ENCODE measurements around the gene IFI6.
"Not testable (repeated sequence)": the region's sequence is repeated elsewhere in the genome, so short reads cannot be mapped to it uniquely, and the experiment has no call there.

Gene IFI6, protein sequence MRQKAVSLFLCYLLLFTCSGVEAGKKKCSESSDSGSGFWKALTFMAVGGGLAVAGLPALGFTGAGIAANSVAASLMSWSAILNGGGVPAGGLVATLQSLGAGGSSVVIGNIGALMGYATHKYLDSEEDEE

DNA sequence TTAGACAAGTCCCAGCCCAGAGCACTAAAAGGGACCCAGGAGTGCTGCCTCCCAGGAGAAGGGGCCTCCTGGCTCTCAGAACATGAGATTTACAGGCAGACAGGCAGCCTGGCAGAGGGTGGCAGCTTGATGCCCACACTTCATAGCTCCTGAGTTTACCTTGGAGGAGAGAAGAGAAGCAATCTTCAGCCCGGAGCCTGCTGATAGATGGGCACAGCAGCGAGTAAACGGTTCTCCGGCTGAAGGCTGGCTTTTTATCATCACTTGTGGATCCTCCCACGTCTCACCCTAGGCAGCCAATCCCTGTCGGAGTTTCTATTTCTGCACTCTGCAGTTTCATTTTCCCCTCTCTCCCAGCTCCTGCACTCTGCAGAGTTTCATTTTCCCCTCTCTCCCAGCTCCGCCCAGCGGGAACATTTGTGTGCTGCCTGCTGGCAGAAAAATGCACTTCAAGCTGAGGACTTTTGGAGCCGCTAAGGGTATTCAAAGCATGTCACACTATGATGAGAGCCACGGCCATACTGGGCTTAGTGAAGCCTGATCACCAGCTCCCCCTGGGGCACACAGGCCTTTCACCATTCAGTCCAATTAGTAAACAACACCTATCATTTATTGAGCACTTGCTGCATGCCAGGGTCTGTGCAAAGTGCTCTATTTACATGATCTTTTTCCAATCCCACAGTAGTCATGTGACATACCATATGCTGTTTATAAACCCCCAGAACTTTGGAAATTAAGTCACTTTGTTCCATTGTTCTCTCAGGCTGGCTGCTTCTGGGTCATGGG, at the start of gene IFI6:
TSS of gene IFI6 (minus strand) at position 229 of the 786 bp plus-strand sequence. CDS start 2,878 bp downstream, outside the sequence.
- Mint-ChIP-seq H3K27ac (peak within 1 kb of the TSS; percentile 94), H3K4me3 (peak within 1 kb of the TSS; percentile 98), H3K27me3 (no peaks in the 10 kb centered on the region), H3K9me3 (no peaks in the 10 kb centered on the region), H3K36me3 (no peaks in the 10 kb centered on the region), H3K4me1 (peaks cover 17% of the 10 kb centered on the region)
- ATAC-seq = peak; percentile 95

DNA sequence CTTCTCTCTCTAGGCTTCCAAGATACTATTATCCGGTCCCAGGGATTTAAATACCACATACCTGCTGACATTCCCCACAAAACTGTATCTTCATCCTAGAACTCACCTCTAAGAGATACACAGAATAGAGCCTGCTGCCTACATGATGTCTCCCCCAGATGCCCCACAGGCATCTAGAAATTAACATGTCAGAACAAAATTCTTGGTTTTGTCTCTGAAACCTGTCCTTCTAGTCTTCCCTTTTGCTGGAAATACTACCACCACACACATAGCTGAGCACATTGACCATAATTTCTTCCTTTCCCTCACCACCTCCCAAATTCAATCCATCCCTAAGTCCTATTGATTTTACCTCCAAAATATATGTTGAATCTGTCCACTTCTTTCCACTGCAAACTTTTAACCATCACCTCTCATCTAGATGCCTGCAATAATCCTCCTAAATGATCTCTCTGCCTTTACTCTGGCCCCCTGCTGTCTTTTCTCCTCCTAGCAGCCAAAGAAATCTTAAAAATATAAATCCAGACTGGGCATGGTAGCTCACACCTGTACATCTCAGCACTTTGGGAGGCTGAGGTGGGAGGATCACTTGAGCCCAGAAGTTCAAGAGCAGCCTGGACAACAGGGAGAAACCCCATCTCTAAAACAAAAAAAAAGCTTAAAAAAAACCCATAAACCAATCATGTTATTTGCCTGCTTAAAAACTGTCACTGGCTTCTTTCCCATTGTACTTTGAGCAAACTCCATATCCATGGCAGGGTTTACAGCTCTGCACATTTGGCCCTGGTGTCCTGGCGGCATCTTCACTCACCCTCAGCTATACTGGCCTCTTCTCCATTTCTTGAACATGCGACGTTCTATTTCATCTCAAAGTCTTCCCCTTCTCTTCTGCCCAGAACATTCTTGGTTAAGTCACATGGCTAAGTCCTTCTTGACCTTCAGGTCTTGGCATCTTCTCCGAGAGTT, 47.6 kb upstream of the IFI6 start:
- Mint-ChIP-seq H3K27ac (no peak overlapping the region), H3K36me3 (no peaks in the 10 kb centered on the region), H3K4me3 (no peak overlapping the region), H3K27me3 (peaks cover 25% of the 10 kb centered on the region), H3K4me1 (no peaks in the 10 kb centered on the region), H3K9me3 (peaks cover 11% of the 10 kb centered on the region)
- ATAC-seq = no peak

DNA sequence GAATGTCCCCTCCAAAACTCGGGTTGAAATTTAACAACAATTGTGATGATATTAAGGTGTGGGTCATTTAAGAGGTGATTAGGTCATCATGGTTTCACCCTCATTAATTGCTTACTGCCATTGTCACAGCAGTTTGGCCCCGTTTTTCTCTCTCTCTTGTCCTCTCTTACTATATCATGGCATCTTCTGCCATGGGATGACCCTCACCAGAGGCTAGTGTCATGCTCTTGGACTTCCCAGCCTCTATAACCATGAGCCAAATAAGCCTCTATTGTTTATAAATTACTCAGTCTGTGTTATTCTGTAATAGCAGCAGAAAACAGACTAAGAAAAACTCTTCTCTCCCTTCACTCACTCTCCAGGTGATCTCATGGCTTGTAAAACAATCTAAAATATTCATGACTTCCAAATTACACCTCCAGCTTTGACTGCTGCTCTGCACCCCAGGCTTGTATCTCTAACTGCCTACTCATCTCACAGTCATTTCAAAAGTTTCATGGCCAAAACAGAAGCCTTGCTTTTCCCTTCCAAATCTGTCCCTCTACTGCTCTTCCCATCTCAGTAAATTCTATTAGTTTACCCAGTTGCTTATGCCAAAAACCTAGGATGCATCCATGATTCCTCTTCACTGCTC, 44.4 kb upstream of the IFI6 start:
- H3K4me3 Mint-ChIP-seq = no peak overlapping the region
- no peaks in the 10 kb centered on the region for H3K36me3 Mint-ChIP-seq
- ATAC-seq = no peak
- no peaks in the 10 kb centered on the region for H3K4me1 Mint-ChIP-seq
- H3K9me3 Mint-ChIP-seq = peaks cover 11% of the 10 kb centered on the region
- H3K27ac Mint-ChIP-seq = no peak overlapping the region
- H3K27me3 Mint-ChIP-seq = peaks cover 26% of the 10 kb centered on the region

DNA sequence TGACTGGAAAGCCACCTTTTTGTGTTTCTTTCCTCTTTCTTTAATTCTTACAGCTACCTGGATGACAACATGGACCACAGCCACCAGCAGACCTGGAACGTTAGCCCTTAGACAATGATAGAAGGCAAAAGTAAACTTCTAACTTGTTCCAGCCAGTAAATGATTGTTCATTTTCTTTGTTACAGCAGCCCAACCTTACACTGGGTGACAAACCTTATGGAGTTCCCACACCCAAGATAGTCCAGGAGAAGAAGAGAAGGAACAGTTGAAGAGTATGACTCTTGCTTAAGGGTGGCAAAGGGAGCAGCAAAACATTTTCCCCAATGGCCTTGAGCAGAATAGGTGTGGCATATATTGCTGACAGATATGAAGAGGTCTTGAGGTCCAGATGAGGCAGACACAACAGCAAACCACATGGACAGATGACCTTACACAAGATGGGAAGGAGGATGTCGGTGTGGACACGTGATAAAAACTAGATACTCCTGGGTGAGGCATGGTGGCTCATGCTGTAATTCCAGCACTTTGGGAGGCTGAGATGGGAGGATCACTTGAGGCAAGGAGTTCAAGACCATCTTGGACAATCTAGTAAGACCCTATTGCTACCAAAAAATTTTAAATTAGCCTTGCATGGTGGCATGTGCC, 42.0 kb upstream of the IFI6 start:
- no peaks in the 10 kb centered on the region for H3K4me1 Mint-ChIP-seq
- H3K36me3 Mint-ChIP-seq = no peaks in the 10 kb centered on the region
- no peak overlapping the region for H3K4me3 Mint-ChIP-seq
- peaks cover 11% of the 10 kb centered on the region for H3K9me3 Mint-ChIP-seq
- H3K27ac Mint-ChIP-seq = no peak overlapping the region
- no peak for ATAC-seq
- peaks cover 28% of the 10 kb centered on the region for H3K27me3 Mint-ChIP-seq

DNA sequence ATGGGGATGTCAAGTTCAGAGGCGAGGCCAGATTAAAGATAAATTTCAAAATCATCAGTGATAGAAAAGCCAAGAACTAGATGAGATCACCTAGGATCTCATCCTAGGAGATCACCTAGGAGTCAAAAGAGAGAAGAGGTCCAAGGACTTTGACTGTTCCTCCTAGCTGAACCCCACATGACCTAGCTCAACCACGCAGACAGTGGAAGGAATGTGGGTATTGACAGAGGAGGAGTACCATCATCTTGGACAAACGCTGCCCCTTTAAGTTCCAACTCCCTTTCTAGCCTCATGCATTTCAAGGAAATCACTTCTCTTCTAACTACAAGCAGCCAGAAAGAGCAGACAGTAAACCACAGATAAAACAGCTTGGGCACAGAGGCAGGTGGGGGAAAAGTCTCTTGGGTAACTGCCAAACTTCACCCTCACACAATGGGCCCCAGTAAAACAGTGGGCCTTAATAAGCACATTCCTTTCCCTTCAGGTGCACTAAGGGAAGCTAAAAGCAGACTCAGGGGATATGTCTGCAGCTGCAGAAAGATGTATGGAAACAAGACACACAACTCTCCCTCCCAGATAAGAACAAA, 41.2 kb upstream of the IFI6 start:
- no peaks in the 10 kb centered on the region for H3K4me1 Mint-ChIP-seq
- peaks cover 36% of the 10 kb centered on the region for H3K27me3 Mint-ChIP-seq
- H3K9me3 Mint-ChIP-seq = peaks cover 11% of the 10 kb centered on the region
- no peaks in the 10 kb centered on the region for H3K36me3 Mint-ChIP-seq
- no peak overlapping the region for H3K4me3 Mint-ChIP-seq
- ATAC-seq = no peak
- H3K27ac Mint-ChIP-seq = no peak overlapping the region

DNA sequence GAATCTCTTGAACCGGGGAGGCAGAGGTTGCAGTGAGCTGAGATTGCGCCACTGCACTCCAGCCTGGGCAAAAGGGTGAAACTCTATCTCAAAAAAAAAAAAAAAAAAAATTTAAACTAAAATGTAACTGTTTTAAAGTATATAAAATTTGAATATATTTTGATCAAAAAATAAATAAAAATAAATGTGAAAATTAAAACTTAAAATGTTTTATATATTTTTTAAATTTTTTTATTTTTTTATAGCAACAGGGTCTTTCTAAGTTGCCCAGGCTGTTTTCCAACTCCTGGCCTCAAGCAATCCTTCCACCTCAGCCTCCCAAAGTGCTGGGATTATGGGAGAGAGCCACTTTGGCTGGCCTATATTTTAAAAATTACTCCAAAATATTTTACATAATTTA, 38.6 kb upstream of the IFI6 start:
- ATAC-seq = no peak
- no peaks in the 10 kb centered on the region for H3K9me3 Mint-ChIP-seq
- no peaks in the 10 kb centered on the region for H3K4me1 Mint-ChIP-seq
- no peak overlapping the region for H3K27ac Mint-ChIP-seq
- H3K4me3 Mint-ChIP-seq = no peak overlapping the region
- peaks cover 5% of the 10 kb centered on the region for H3K36me3 Mint-ChIP-seq
- peaks cover 27% of the 10 kb centered on the region for H3K27me3 Mint-ChIP-seq

DNA sequence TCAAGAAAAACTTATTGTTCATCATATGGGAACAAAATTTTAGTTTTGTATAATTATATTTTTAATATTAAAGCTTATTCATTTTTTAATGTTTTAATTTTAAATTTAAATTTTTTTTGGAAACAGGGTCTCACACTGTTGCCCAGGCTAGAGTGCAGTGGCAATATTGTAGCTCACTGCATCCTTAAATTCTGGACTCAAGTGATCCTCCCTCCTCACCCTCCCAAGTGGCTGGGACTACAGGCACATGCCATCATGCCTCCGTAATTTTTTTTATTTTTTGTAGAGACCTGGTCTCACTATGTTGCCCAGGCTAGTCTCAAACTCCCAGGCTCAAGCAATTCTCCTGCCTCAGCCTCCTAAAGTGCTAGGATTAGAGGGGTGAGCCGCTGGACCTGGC, 33.6 kb upstream of the IFI6 start:
- H3K9me3 Mint-ChIP-seq = peaks cover 8% of the 10 kb centered on the region
- peaks cover 25% of the 10 kb centered on the region for H3K27me3 Mint-ChIP-seq
- H3K4me1 Mint-ChIP-seq = no peaks in the 10 kb centered on the region
- ATAC-seq = no peak
- H3K36me3 Mint-ChIP-seq = peaks cover 11% of the 10 kb centered on the region
- H3K4me3 Mint-ChIP-seq = no peak overlapping the region
- H3K27ac Mint-ChIP-seq = no peak overlapping the region

DNA sequence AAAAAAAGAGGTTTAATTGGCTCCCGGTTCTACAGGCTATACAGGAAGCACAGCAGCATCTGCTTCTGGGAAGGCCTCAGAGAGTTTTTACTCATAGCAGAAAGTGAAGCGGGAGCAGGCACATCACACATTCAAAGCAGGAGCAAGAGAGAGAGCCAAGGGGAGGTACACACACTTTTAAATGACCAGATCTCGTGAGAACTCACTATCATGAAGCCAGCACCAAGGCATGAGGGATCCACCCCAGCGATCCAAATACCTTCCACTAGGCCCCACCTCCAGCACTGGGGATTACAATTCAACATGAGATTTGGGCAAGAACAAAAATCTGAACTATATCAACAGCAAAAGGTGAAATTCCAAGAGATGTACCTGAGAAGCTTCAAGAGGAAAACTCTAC, 33.0 kb upstream of the IFI6 start:
- no peak overlapping the region for H3K4me3 Mint-ChIP-seq
- H3K27me3 Mint-ChIP-seq = peaks cover 29% of the 10 kb centered on the region
- H3K36me3 Mint-ChIP-seq = peaks cover 11% of the 10 kb centered on the region
- H3K9me3 Mint-ChIP-seq = peaks cover 8% of the 10 kb centered on the region
- ATAC-seq = no peak
- H3K27ac Mint-ChIP-seq = no peak overlapping the region
- H3K4me1 Mint-ChIP-seq = no peaks in the 10 kb centered on the region

DNA sequence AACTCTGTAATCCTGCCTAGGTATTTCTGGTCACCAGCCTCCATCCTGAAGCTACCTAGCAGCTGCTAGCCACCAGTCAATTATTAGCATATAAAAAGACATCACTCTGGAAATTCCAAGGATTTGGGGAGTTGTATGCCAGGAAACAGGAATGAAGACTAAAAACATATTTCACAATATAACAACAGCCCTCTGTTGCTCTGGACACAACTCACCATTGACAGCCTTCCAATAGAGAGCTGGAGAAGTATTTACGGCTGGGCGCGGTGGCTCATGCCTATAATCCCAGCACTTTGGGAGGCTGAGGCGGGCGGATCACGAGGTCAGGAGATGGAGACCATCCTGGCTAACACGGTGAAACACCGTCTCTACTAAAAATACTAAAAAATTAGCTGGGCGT, 24.8 kb upstream of the IFI6 start:
- ATAC-seq, H3K27ac Mint-ChIP-seq: not testable (repeated sequence)
- peaks cover 13% of the 10 kb centered on the region for H3K27me3 Mint-ChIP-seq

DNA sequence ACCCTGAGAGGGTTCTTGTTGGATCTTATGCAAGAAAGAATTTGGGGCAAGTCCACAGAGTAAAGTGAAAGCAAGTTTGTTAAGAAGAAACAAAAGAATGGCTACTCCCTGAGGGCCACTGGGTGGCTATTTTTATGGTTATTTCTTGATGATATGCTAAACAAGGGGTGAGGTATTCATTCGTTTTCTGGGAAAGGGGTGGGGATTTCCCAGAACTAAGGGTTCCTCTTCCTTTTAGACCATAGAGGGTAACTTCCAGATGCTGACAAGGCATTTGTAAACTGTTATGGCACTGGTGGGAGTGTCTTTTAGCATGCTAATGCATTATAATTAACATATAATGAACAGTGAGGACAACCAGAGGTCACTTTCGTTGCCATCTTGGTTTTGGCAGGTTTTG, 18.2 kb upstream of the IFI6 start:
- Mint-ChIP-seq H3K4me1 (peaks cover 12% of the 10 kb centered on the region), H3K27ac (peak overlapping the region; percentile 73), H3K9me3 (no peaks in the 10 kb centered on the region), H3K27me3 (peaks cover 11% of the 10 kb centered on the region), H3K4me3 (no peak overlapping the region), H3K36me3 (no peaks in the 10 kb centered on the region)
- ATAC-seq = no peak

More for the DNA sequence above, 24.8 kb upstream of the IFI6 start:
- not testable (repeated sequence) for H3K4me3 Mint-ChIP-seq, H3K4me1 Mint-ChIP-seq, H3K36me3 Mint-ChIP-seq, H3K9me3 Mint-ChIP-seq

DNA sequence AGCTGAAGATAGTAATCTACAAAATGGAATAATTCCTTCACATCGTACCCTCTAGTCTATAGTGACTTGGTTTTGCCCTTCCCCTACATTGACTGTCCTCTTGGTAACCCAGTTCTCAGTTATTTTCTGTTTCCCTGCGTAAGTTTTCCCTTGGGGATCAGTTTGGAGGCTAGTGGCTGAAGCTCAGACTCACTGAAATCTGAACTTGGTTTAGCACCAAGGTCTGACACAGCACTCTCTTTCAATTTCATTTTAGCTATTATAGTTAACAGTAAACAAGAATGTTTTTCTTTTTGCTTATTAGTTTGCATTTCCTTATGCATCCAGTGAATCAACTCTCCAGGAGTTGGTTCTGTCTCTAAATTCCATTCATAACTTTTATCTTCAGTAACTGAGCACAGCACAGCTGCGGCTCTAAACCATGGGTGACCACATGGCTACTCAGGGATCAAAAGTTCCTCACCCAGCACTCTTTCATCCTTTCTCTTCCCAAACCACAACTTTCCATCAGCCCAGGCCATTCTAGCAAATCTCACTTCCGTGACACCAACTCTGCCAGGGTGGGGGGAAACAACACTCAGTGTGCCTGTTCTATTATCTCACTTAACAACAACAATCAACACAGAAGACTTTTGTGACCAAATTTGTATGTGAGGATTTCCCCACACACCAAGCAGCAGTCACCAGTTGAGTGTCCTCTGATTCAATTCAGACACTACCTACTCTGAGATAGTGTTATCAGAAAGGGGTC, 17.6 kb upstream of the IFI6 start:
- Mint-ChIP-seq H3K27ac (peak overlapping the region; percentile 73), H3K4me1 (peaks cover 12% of the 10 kb centered on the region), H3K4me3 (peak overlapping the region; percentile 59), H3K9me3 (no peaks in the 10 kb centered on the region), H3K27me3 (peaks cover 16% of the 10 kb centered on the region), H3K36me3 (no peaks in the 10 kb centered on the region)
- peak; percentile 82 for ATAC-seq

DNA sequence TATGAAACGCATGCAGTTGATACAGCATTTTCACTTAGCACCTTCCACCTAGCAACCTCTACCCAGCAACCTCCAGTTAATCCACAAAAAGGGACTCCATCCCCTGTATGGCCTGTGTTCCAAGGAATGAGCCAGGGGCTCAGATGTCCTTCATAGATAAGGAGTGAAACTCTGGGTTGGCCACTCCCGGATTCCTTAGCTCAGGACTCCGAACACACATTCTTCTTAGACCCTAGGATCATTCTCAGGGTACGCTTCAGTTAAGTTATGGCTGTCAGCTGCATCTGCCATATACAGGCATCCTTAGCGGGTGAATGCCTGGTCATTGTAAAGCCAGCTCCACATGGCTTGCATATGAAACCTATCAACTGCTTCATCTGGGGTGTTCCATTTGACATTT, 15.9 kb upstream of the IFI6 start:
- no peaks in the 10 kb centered on the region for H3K36me3 Mint-ChIP-seq
- H3K27ac Mint-ChIP-seq = no peak overlapping the region
- ATAC-seq = no peak
- peaks cover 12% of the 10 kb centered on the region for H3K4me1 Mint-ChIP-seq
- peaks cover 17% of the 10 kb centered on the region for H3K27me3 Mint-ChIP-seq
- H3K9me3 Mint-ChIP-seq = no peaks in the 10 kb centered on the region
- no peak overlapping the region for H3K4me3 Mint-ChIP-seq

DNA sequence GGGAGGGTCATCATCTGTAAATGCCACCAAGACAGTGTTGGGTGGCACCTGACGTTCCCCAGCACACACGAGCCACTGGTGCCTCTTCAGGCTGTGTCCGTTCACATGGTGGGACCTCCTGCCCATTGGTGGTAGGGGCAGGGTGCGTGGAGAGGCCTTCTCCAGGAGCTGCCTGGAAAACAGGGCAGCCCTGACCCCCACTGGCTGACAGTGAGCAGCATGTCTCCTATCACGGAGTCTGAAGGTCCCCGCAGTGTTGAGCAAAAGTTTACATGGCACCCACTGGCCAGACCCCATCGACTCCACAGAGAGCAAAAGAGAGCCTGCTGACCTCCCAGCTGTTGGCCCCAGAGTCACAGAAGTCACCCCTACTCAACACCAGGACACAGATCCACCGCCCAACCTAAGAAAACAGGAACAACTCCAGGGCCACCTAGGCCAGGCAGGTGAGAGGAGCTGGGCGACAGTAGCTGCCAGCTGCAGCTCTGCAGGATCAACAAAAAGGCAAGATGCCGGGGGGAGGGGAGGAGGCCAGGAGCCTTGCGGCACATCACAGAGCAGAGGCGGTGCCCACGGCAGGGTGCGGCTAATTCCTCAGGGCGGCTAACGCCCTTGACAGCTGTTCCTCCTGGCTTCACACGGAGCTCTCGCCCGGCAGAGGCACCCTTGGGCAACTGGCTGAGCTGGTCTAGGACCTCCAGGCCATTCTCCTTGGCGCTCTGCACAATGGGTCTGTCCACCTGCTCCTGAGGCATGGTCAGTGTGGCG, 14.4 kb upstream of the IFI6 start:
- Mint-ChIP-seq H3K4me1 (peaks cover 12% of the 10 kb centered on the region), H3K27ac (no peak overlapping the region), H3K27me3 (peaks cover 17% of the 10 kb centered on the region), H3K4me3 (no peak overlapping the region), H3K36me3 (peaks cover 5% of the 10 kb centered on the region), H3K9me3 (peaks cover 7% of the 10 kb centered on the region)
- no peak for ATAC-seq
